Measurements from ENCODE around the gene CWC22. TPM values are rescaled to one million over a fixed set of nuclear protein-coding genes. Genes with fewer than 3 reads are reported as not detected.
"Not testable (repeated sequence)": the region's sequence is repeated elsewhere in the genome, so short reads cannot be mapped to it uniquely, and the experiment has no call there.

CWC22 gene
- total RNA-seq, 1 donor from 2014 or later: 27.7 TPM

GRCh38 chr2:179963626-179964025, 43.5 kb downstream of the CWC22 start:
- Mint-ChIP-seq H3K27ac (no peak overlapping the region), H3K36me3 (ENCODE audit: insufficient read depth) (peaks cover 15% of the 10 kb centered on the region), H3K9me3 (ENCODE audit: low read depth) (peaks cover 3% of the 10 kb centered on the region), H3K4me1 (ENCODE audit: low read depth) (no peaks in the 10 kb centered on the region), H3K27me3 (no peaks in the 10 kb centered on the region), H3K4me3 (ENCODE audit: low read depth) (no peak overlapping the region)
- no peak for DNase-seq (ENCODE audit: low spot score, unreplicated experiment)
- no peak for TF ChIP-seq CTCF (IDR thresholded peaks at IDR 0.05; ENCODE audit: unreplicated experiment)

GRCh38 chr2:179958251-179958650, 48.8 kb downstream of the CWC22 start:
- not testable (repeated sequence) for H3K36me3 Mint-ChIP-seq (ENCODE audit: insufficient read depth); H3K4me3 Mint-ChIP-seq (ENCODE audit: low read depth); H3K27me3 Mint-ChIP-seq; H3K27ac Mint-ChIP-seq; DNase-seq (ENCODE audit: low spot score, unreplicated experiment); H3K4me1 Mint-ChIP-seq (ENCODE audit: low read depth); H3K9me3 Mint-ChIP-seq (ENCODE audit: low read depth)

- H3K27ac Mint-ChIP-seq: no peak overlapping the region
- no peak for DNase-seq (ENCODE audit: low spot score, unreplicated experiment)
- H3K36me3 Mint-ChIP-seq (ENCODE audit: insufficient read depth): peaks cover 19% of the 10 kb centered on the region
Observed at GRCh38 chr2:179954026-179954425, 53.1 kb downstream of the CWC22 start.

GRCh38 chr2:179953359-179953758, 53.7 kb downstream of the CWC22 start:
- Mint-ChIP-seq H3K9me3 (ENCODE audit: low read depth) (no peaks in the 10 kb centered on the region), H3K27ac (no peak overlapping the region), H3K4me1 (ENCODE audit: low read depth) (peaks cover 6% of the 10 kb centered on the region), H3K4me3 (ENCODE audit: low read depth) (no peak overlapping the region), H3K36me3 (ENCODE audit: insufficient read depth) (peaks cover 21% of the 10 kb centered on the region), H3K27me3 (no peaks in the 10 kb centered on the region)
- TF ChIP-seq CTCF (IDR thresholded peaks at IDR 0.05; ENCODE audit: unreplicated experiment): no peak
- DNase-seq (ENCODE audit: low spot score, unreplicated experiment): no peak

More at GRCh38 chr2:179954026-179954425, 53.1 kb downstream of the CWC22 start:
- H3K9me3 Mint-ChIP-seq (ENCODE audit: low read depth): no peaks in the 10 kb centered on the region
- H3K4me1 Mint-ChIP-seq (ENCODE audit: low read depth): no peaks in the 10 kb centered on the region
- no peak for TF ChIP-seq CTCF (IDR thresholded peaks at IDR 0.05; ENCODE audit: unreplicated experiment)
- no peaks in the 10 kb centered on the region for H3K27me3 Mint-ChIP-seq
- H3K4me3 Mint-ChIP-seq (ENCODE audit: low read depth): no peak overlapping the region

- peaks cover 24% of the 10 kb centered on the region for H3K36me3 Mint-ChIP-seq (ENCODE audit: insufficient read depth)
- H3K4me1 Mint-ChIP-seq (ENCODE audit: low read depth): peaks cover 13% of the 10 kb centered on the region
- H3K27me3 Mint-ChIP-seq: no peaks in the 10 kb centered on the region
- no peak for TF ChIP-seq CTCF (IDR thresholded peaks at IDR 0.05; ENCODE audit: unreplicated experiment)
- H3K4me3 Mint-ChIP-seq (ENCODE audit: low read depth): no peak overlapping the region
- no peaks in the 10 kb centered on the region for H3K9me3 Mint-ChIP-seq (ENCODE audit: low read depth)
- DNase-seq (ENCODE audit: low spot score, unreplicated experiment): no peak
- H3K27ac Mint-ChIP-seq: no peak overlapping the region
Observed at GRCh38 chr2:179952658-179953057, 54.4 kb downstream of the CWC22 start.

GRCh38 chr2:179951680-179952079, 55.4 kb downstream of the CWC22 start:
- Mint-ChIP-seq H3K27ac (no peak overlapping the region), H3K4me1 (ENCODE audit: low read depth) (peaks cover 14% of the 10 kb centered on the region), H3K4me3 (ENCODE audit: low read depth) (no peak overlapping the region), H3K36me3 (ENCODE audit: insufficient read depth) (peaks cover 21% of the 10 kb centered on the region), H3K27me3 (no peaks in the 10 kb centered on the region), H3K9me3 (ENCODE audit: low read depth) (no peaks in the 10 kb centered on the region)
- TF ChIP-seq CTCF (IDR thresholded peaks at IDR 0.05; ENCODE audit: unreplicated experiment): no peak
- DNase-seq (ENCODE audit: low spot score, unreplicated experiment): no peak
